ENCODE measurements around the gene ERICH6B. TPM values are rescaled to one million over a fixed set of nuclear protein-coding genes. Genes with fewer than 3 reads are reported as not detected.
A peak's percentile ranks its signal among the peaks of the same experiment; 100 is the strongest.

ERICH6B gene
- total and polyA plus RNA-seq, 2 experiments from 2014 or later, result 0.52 TPM; not detected in 1

DNA sequence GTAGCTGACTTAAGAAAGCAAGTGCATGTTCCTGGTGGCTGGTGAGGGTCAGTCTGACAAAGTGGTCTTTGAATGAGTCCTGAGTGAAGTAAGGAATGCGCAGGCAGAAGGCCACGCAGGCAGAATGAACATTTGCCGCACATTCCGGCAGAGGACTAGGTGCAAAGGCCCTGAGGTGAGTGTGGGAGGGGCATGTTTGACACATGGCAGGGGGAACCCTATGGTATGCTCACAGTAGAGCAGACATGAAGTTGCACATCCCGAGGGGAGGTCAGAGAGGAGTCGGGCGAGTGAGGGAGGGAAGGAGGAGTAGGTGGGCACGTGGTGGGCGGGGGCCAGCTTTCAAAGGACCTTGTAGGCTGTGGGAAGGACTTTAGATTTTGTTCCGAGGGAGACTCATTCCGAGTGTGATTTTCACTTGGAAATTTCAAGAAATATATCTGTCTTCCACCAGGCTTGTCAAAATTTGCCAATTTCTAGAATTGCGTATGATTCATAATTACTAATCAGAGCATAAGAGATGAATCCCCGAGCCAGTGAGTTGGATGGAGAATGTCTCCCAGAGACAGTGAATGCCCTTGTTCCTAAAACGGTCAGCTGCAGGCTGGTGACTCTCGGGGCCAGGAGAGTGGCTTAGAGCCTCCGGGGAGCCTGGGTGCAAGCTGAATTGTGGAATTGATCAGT lies 40.3 kb downstream of the ERICH6B start:
- H3K9me2 ChIP-seq (replicated peaks; ENCODE audit: insufficient read depth), result no peaks in the 10 kb centered on the region
- no peaks in the 10 kb centered on the region for H4K20me1 ChIP-seq (ENCODE audit: insufficient read depth, poor library complexity, severe bottlenecking)
- TF ChIP-seq EZH2phosphoT487 (IDR thresholded peaks at IDR 0.05; ENCODE audit: low read depth, severe bottlenecking, unreplicated experiment) (no peak), EZH2 (IDR thresholded peaks at IDR 0.05; ENCODE audit: borderline replicate concordance) (no peak)
- H3K79me2 ChIP-seq, result no peaks in the 10 kb centered on the region
- H3K4me1 ChIP-seq (ENCODE audit: insufficient read depth), result no peaks in the 10 kb centered on the region
- H2AFZ ChIP-seq, result no peak overlapping the region
- H3K4me2 ChIP-seq, result no peak overlapping the region
- no peaks in the 10 kb centered on the region for H3K36me3 ChIP-seq (replicated peaks; ENCODE audit: insufficient read depth, low read depth)
- no peak for DNase-seq (ENCODE audit: low spot score)
- H3K9me3 ChIP-seq (ENCODE audit: low read depth), result no peaks in the 10 kb centered on the region
- 93% methylated on average over 12 of the region's 16 CpGs for WGBS (ENCODE audit: low lambda C conversion rate, missing lambda C conversion rate)
- H3K27me3 ChIP-seq, result peaks cover 13% of the 10 kb centered on the region
- no peak overlapping the region for H3K27ac ChIP-seq
- H3K4me3 ChIP-seq, result no peak overlapping the region

DNA sequence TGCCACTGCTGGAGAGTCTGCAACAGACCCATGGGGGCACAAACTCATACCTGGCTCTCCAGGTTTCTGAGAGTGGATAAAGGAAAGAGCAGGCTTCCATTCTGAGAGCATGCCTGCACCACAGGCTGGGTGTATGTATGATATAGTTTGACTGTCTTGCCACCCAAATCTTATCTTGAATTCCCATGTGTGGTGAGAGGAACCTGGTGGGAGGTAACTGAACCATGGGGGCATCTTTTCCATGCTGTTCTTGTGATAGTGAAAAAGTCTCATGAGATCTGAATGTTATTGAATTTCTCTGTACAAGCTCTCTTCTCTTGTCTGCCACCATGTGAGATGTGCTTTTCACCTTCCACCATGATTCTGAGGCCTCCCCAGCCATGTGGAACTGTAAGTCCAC lies 50.2 kb downstream of the ERICH6B start:
- no peak overlapping the region for H3K27ac ChIP-seq
- no peak overlapping the region for H2AFZ ChIP-seq
- no peaks in the 10 kb centered on the region for H3K9me3 ChIP-seq (ENCODE audit: low read depth)
- H3K4me1 ChIP-seq (ENCODE audit: insufficient read depth), result peaks cover 3% of the 10 kb centered on the region
- H3K27me3 ChIP-seq, result no peaks in the 10 kb centered on the region
- H3K9me2 ChIP-seq (replicated peaks; ENCODE audit: insufficient read depth), result no peaks in the 10 kb centered on the region
- H3K79me2 ChIP-seq, result no peaks in the 10 kb centered on the region
- no peak overlapping the region for H3K4me3 ChIP-seq
- no peak for DNase-seq (ENCODE audit: low spot score)
- TF ChIP-seq EZH2phosphoT487 (IDR thresholded peaks at IDR 0.05; ENCODE audit: low read depth, severe bottlenecking, unreplicated experiment) (no peak), EZH2 (IDR thresholded peaks at IDR 0.05; ENCODE audit: borderline replicate concordance) (no peak)
- TF ChIP-seq, protein P1, sequence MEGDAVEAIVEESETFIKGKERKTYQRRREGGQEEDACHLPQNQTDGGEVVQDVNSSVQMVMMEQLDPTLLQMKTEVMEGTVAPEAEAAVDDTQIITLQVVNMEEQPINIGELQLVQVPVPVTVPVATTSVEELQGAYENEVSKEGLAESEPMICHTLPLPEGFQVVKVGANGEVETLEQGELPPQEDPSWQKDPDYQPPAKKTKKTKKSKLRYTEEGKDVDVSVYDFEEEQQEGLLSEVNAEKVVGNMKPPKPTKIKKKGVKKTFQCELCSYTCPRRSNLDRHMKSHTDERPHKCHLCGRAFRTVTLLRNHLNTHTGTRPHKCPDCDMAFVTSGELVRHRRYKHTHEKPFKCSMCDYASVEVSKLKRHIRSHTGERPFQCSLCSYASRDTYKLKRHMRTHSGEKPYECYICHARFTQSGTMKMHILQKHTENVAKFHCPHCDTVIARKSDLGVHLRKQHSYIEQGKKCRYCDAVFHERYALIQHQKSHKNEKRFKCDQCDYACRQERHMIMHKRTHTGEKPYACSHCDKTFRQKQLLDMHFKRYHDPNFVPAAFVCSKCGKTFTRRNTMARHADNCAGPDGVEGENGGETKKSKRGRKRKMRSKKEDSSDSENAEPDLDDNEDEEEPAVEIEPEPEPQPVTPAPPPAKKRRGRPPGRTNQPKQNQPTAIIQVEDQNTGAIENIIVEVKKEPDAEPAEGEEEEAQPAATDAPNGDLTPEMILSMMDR (IDR thresholded peaks at IDR 0.05; ENCODE audit: poor library complexity), result no peak
- no peak overlapping the region for H3K4me2 ChIP-seq
- no peaks in the 10 kb centered on the region for H3K36me3 ChIP-seq (replicated peaks; ENCODE audit: insufficient read depth, low read depth)
- no peaks in the 10 kb centered on the region for H4K20me1 ChIP-seq (ENCODE audit: insufficient read depth, poor library complexity, severe bottlenecking)

DNA sequence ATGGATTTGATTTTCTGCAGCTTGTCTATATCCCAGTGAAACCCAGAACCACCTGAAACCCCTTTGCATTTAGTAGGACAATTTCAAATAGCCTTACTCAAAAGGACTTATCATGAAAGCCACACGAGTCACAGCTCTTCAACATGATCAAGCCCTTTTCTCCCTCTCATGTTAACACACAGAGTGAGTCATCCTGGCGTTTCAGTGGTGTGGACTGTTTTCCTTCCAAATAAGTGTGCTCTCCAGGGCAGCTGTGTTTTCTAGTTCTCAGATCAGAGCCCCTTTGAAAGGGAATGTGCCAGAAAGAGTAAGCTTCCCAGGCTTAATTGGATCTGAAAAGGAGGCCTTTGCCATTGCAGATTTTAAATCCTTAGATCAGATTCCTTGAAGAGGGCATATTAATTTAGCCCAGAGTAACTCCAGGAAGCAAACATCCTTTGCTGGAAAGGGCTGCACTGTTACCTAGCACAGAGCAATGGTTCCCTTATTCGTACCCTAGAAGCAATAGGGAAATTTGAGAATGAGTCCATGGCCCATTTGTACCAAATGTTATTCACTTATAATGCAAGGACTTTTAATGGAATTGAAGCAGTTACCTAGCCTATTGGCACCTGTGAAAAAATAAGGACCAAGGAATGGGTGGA lies 51.3 kb downstream of the ERICH6B start:
- Histone ChIP-seq H3K9me3 (ENCODE audit: low read depth) (no peaks in the 10 kb centered on the region), H3K4me2 (no peak overlapping the region), H3K27ac (no peak overlapping the region), H2AFZ (no peak overlapping the region), H3K4me1 (ENCODE audit: insufficient read depth) (peaks cover 3% of the 10 kb centered on the region), H3K4me3 (no peak overlapping the region), H3K36me3 (replicated peaks; ENCODE audit: insufficient read depth, low read depth) (no peaks in the 10 kb centered on the region), H3K79me2 (no peaks in the 10 kb centered on the region), H3K9me2 (replicated peaks; ENCODE audit: insufficient read depth) (no peaks in the 10 kb centered on the region), H4K20me1 (ENCODE audit: insufficient read depth, poor library complexity, severe bottlenecking) (no peaks in the 10 kb centered on the region), H3K27me3 (no peaks in the 10 kb centered on the region)
- TF ChIP-seq, protein P1 (IDR thresholded peaks at IDR 0.05; ENCODE audit: poor library complexity), result no peak
- TF ChIP-seq EZH2phosphoT487 (IDR thresholded peaks at IDR 0.05; ENCODE audit: low read depth, severe bottlenecking, unreplicated experiment) (no peak), EZH2 (IDR thresholded peaks at IDR 0.05; ENCODE audit: borderline replicate concordance) (no peak)
- DNase-seq (ENCODE audit: low spot score), result peak; percentile 56
- 37% methylated on average over 3 of the region's 3 CpGs for WGBS (ENCODE audit: low lambda C conversion rate, missing lambda C conversion rate)

DNA sequence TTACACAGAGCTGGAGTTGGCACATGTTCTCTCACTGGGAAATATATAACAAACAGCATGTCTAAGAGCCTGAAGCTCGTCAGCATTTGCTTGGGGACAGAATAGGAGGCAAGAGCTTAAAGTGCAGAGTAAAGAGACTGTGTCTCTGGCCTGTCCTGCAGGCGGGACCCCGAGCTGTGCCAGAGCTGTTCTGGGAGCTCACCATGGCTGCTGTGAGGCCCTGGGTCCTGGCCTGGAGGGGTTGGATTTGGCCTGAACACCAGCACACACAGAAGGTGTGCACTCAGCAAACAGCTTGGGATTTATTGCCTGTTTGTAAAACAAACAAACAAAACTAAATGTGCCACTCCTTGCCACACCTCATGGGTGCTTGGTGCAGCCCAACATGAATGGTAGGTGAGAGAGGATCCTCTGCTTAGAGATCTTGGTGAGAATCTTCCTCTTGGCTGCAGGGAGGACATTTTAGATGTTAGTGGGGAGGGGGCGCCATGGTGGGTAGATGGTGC lies 60.9 kb downstream of the ERICH6B start:
- TF ChIP-seq, protein P1 (IDR thresholded peaks at IDR 0.05; ENCODE audit: poor library complexity), result no peak
- no peak for TF ChIP-seq EZH2phosphoT487 (IDR thresholded peaks at IDR 0.05; ENCODE audit: low read depth, severe bottlenecking, unreplicated experiment)
- no peak for TF ChIP-seq EZH2 (IDR thresholded peaks at IDR 0.05; ENCODE audit: borderline replicate concordance)
- Histone ChIP-seq H3K9me3 (ENCODE audit: low read depth) (no peaks in the 10 kb centered on the region), H3K4me3 (no peak overlapping the region), H3K79me2 (no peaks in the 10 kb centered on the region), H3K27ac (no peak overlapping the region), H3K4me2 (no peak overlapping the region), H4K20me1 (ENCODE audit: insufficient read depth, poor library complexity, severe bottlenecking) (no peaks in the 10 kb centered on the region), H3K9me2 (replicated peaks; ENCODE audit: insufficient read depth) (no peaks in the 10 kb centered on the region), H3K36me3 (replicated peaks; ENCODE audit: insufficient read depth, low read depth) (no peaks in the 10 kb centered on the region), H3K27me3 (no peaks in the 10 kb centered on the region), H3K4me1 (ENCODE audit: insufficient read depth) (no peaks in the 10 kb centered on the region), H2AFZ (no peak overlapping the region)
- DNase-seq (ENCODE audit: low spot score), result no peak
- 94% methylated on average over 4 of the region's 4 CpGs for WGBS (ENCODE audit: low lambda C conversion rate, missing lambda C conversion rate)
